GM12801 (cell line): ENCODE results near the gene KCNJ11.

Experiments used
- CTCF ChIP-seq: IDR thresholded peaks from one replicate; pipeline ENCODE4 v1.5.1; 2011; ENCODE audit warnings: control low read depth; ENCODE audit not compliant: insufficient read length; ENCODE audit errors: extremely low read depth

Gene KCNJ11

GRCh38 chr11:17351172-17351509 is 37.3 kb downstream of the KCNJ11 start:
- TF ChIP-seq CTCF: no peak

GRCh38 chr11:17350455-17351171 is 37.8 kb downstream of the KCNJ11 start:
- TF ChIP-seq CTCF: no peak

GRCh38 chr11:17347676-17348075 is 40.8 kb downstream of the KCNJ11 start:
- TF ChIP-seq CTCF: no peak

- TF ChIP-seq CTCF: no peak
Measured at GRCh38 chr11:17343907-17344306, 44.6 kb downstream of the KCNJ11 start.

GRCh38 chr11:17343257-17343656 is 45.2 kb downstream of the KCNJ11 start:
- no peak for TF ChIP-seq CTCF
